ENCODE data around the gene PLCB1. TPM values are rescaled to one million over a fixed set of nuclear protein-coding genes. Genes with fewer than 3 reads are reported as not detected.
A peak's percentile ranks its signal among the peaks of the same experiment; 100 is the strongest.

The PLCB1 gene
- total RNA-seq, 1 donor from 2014 or later: 16.2 TPM

DNA sequence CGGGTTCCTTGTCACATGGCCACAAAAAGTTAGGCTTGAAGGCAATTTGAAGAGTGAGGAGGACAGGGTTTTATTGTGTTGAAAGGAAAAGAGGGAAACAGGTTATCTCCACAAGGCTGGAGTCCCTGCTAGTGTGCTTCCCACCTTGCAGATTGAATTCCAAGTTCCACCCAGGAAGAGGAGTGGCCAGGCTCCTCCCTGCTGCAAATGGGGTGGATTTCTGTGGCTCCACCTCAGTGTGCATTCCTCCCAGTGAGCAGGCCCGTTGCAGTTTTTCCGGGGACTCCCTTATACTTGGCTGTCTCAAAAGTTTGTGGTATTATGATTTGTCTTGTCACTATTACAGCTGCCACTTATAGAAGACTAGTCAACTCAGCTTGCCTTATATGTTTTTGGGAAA lies 655.0 kb downstream of the PLCB1 start:
- no peaks in the 10 kb centered on the region for H3K4me1 Mint-ChIP-seq (ENCODE audit: low read depth)
- no peak overlapping the region for H3K27ac Mint-ChIP-seq
- no peaks in the 10 kb centered on the region for H3K36me3 Mint-ChIP-seq (ENCODE audit: insufficient read depth)
- H3K4me3 Mint-ChIP-seq (ENCODE audit: low read depth): no peak overlapping the region
- no peaks in the 10 kb centered on the region for H3K9me3 Mint-ChIP-seq (ENCODE audit: low read depth)
- no peaks in the 10 kb centered on the region for H3K27me3 Mint-ChIP-seq
- TF ChIP-seq, protein P1, sequence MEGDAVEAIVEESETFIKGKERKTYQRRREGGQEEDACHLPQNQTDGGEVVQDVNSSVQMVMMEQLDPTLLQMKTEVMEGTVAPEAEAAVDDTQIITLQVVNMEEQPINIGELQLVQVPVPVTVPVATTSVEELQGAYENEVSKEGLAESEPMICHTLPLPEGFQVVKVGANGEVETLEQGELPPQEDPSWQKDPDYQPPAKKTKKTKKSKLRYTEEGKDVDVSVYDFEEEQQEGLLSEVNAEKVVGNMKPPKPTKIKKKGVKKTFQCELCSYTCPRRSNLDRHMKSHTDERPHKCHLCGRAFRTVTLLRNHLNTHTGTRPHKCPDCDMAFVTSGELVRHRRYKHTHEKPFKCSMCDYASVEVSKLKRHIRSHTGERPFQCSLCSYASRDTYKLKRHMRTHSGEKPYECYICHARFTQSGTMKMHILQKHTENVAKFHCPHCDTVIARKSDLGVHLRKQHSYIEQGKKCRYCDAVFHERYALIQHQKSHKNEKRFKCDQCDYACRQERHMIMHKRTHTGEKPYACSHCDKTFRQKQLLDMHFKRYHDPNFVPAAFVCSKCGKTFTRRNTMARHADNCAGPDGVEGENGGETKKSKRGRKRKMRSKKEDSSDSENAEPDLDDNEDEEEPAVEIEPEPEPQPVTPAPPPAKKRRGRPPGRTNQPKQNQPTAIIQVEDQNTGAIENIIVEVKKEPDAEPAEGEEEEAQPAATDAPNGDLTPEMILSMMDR (IDR thresholded peaks at IDR 0.05; ENCODE audit: unreplicated experiment): no peak
- DNase-seq (ENCODE audit: low spot score, unreplicated experiment): no peak

DNA sequence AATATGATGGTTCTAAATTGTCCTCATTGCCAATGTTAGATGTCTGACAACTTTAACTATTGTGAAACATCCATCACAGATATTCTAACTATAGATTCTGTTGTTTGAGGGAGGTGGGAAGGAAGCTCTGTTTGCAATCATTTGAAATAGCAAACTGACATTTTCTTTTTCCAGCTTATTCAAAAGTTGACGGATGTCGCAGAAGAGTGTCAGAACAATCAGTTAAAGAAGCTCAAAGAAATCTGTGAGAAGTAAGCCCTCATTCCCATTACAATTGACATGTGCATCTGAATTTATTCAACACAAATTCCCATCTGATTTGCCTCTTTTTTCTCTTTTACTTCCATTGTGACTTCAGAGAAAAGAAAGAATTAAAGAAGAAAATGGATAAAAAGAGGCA lies 656.2 kb downstream of the PLCB1 start:
- TF ChIP-seq, protein P1 (IDR thresholded peaks at IDR 0.05; ENCODE audit: unreplicated experiment): no peak
- H3K36me3 Mint-ChIP-seq (ENCODE audit: insufficient read depth): peaks cover 1% of the 10 kb centered on the region
- H3K27me3 Mint-ChIP-seq: no peaks in the 10 kb centered on the region
- no peak for DNase-seq (ENCODE audit: low spot score, unreplicated experiment)
- H3K4me3 Mint-ChIP-seq (ENCODE audit: low read depth): no peak overlapping the region
- H3K9me3 Mint-ChIP-seq (ENCODE audit: low read depth): no peaks in the 10 kb centered on the region
- no peak overlapping the region for H3K27ac Mint-ChIP-seq
- H3K4me1 Mint-ChIP-seq (ENCODE audit: low read depth): no peaks in the 10 kb centered on the region

DNA sequence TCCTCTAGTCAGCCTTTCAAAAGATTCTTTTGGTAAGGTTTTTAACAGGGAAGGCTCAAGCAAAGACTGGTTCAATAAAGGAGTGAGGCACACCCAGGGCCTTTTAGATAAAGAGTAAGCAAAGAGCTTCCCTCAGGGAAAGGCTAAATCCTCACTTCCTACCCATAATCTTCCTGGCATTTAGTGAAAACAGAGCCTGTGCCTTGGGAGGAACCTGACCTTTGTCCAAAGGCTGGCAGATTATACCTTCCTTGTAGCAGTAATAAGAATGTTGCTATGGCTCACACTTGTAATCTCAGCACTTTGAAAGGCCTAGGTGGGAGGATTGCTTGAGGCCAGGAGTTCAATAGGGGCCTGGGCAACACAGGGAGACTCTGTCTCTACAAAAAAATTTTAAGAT lies 656.8 kb downstream of the PLCB1 start:
- Mint-ChIP-seq H3K27ac (no peak overlapping the region), H3K4me1 (ENCODE audit: low read depth) (no peaks in the 10 kb centered on the region)
- DNase-seq (ENCODE audit: low spot score, unreplicated experiment): no peak

DNA sequence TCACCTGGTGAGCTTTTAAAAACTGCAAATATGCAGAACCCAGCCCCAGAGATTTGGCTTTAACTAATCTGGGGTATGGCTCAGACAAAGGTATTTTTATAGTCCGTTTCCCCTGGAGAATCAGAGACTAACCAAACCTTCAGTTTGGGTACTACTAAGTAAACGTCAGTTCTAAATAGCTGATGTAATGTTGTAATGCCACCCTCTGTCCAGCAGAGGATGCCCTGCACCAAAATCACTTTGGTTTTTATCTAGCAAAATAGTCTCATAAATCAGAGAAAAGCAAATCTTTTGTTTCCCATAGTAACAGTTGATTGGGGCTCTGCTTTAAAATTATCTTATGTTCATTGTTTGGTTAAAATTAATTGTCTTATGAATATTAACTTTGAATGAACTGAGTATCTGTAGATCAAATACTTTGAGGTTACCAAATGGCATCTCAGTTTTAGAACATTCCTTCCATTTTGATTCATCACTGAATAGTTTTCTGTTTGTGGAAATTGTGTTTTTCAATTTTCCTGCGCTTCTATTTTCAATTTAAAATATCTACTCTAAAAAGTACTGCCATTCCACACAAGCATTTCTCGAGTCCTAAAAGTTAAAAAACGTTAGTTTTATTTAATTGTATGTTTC lies 658.5 kb downstream of the PLCB1 start:
- TF ChIP-seq, protein P1 (IDR thresholded peaks at IDR 0.05; ENCODE audit: unreplicated experiment): peak; percentile 96
- Mint-ChIP-seq H3K4me1 (ENCODE audit: low read depth) (no peaks in the 10 kb centered on the region), H3K36me3 (ENCODE audit: insufficient read depth) (peaks cover 1% of the 10 kb centered on the region), H3K27me3 (no peaks in the 10 kb centered on the region), H3K9me3 (ENCODE audit: low read depth) (no peaks in the 10 kb centered on the region), H3K4me3 (ENCODE audit: low read depth) (no peak overlapping the region), H3K27ac (no peak overlapping the region)
- DNase-seq (ENCODE audit: low spot score, unreplicated experiment): peak; percentile 13

More for the DNA sequence above, 656.8 kb downstream of the PLCB1 start:
- no peaks in the 10 kb centered on the region for H3K9me3 Mint-ChIP-seq (ENCODE audit: low read depth)
- TF ChIP-seq, protein P1 (IDR thresholded peaks at IDR 0.05; ENCODE audit: unreplicated experiment): no peak
- no peaks in the 10 kb centered on the region for H3K27me3 Mint-ChIP-seq
- no peak overlapping the region for H3K4me3 Mint-ChIP-seq (ENCODE audit: low read depth)
- peaks cover 1% of the 10 kb centered on the region for H3K36me3 Mint-ChIP-seq (ENCODE audit: insufficient read depth)

DNA sequence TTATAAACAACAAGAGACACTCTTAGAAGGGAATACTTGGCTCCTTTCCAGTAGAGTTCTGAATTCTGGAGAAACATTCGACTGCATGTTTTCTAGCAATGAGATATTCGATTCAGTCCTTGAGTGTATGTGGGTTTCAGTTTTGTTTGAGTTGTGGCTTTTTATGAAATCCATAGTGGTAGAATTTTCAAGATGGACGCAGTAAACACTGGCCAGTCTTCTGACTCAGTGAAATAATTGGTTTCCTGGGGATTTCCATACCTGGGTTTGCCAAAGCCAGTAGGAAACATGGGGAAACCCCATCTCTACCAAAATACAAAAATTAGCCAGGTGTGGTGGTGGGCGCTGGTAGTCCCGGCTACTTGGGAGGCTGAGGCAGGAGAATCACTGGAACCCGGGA lies 663.3 kb downstream of the PLCB1 start:
- no peak overlapping the region for H3K4me3 Mint-ChIP-seq (ENCODE audit: low read depth)
- DNase-seq (ENCODE audit: low spot score, unreplicated experiment): no peak
- TF ChIP-seq, protein P1 (IDR thresholded peaks at IDR 0.05; ENCODE audit: unreplicated experiment): no peak
- H3K27me3 Mint-ChIP-seq: no peaks in the 10 kb centered on the region
- H3K4me1 Mint-ChIP-seq (ENCODE audit: low read depth): no peaks in the 10 kb centered on the region
- no peak overlapping the region for H3K27ac Mint-ChIP-seq
- peaks cover 1% of the 10 kb centered on the region for H3K36me3 Mint-ChIP-seq (ENCODE audit: insufficient read depth)
- no peaks in the 10 kb centered on the region for H3K9me3 Mint-ChIP-seq (ENCODE audit: low read depth)

Measured in progenitor cell of endocrine pancreas (in vitro differentiated cells).